GM19452 (cell line): ENCODE results near the gene RWDD4.

Source experiments
- ATAC-seq: cut with Tn5 transposase; IDR thresholded peaks from one replicate; pipeline ENCODE4 v1.9.1; 2021; ENCODE audit not compliant: unreplicated experiment

RWDD4 gene

GRCh38 chr4:183659029-183659871 lies at the start of gene RWDD4, which contains the start of gene TRAPPC11:
Gene RWDD4 (minus strand): TSS chr4:183659185. CDS start chr4:183658952, 233 bp downstream.
Gene TRAPPC11 (plus strand): TSS chr4:183659293. CDS start chr4:183663868, 4,575 bp downstream.
- ATAC-seq, result peak; percentile 99

GRCh38 chr4:183702492-183702891 lies 43.5 kb upstream of the RWDD4 start:
- ATAC-seq, result no peak

- no peak for ATAC-seq
Observed at GRCh38 chr4:183700407-183700806, 41.4 kb upstream of the RWDD4 start.

GRCh38 chr4:183698909-183699308 lies 39.9 kb upstream of the RWDD4 start:
- ATAC-seq, result no peak

- no peak for ATAC-seq
Observed at GRCh38 chr4:183691897-183692296, 32.9 kb upstream of the RWDD4 start.

GRCh38 chr4:183691006-183691405 lies 32.0 kb upstream of the RWDD4 start:
- ATAC-seq, result no peak

- ATAC-seq, result no peak
Observed at GRCh38 chr4:183688216-183688615, 29.2 kb upstream of the RWDD4 start.

- ATAC-seq, result no peak
Observed at GRCh38 chr4:183686461-183686860, 27.5 kb upstream of the RWDD4 start.

- no peak for ATAC-seq
Observed at GRCh38 chr4:183681119-183681518, 22.1 kb upstream of the RWDD4 start.

- no peak for ATAC-seq
Observed at GRCh38 chr4:183675625-183676024, 16.6 kb upstream of the RWDD4 start.

GRCh38 chr4:183674153-183674552 lies 15.2 kb upstream of the RWDD4 start:
- no peak for ATAC-seq

GRCh38 chr4:183670960-183671555 lies 12.1 kb upstream of the RWDD4 start:
- no peak for ATAC-seq

GRCh38 chr4:183670251-183670650 lies 11.3 kb upstream of the RWDD4 start:
- ATAC-seq, result no peak

GRCh38 chr4:183666088-183666487 lies 7.1 kb upstream of the RWDD4 start:
- no peak for ATAC-seq

GRCh38 chr4:183659872-183660242 lies 872 bp upstream of the RWDD4 start:
- no peak for ATAC-seq

- ATAC-seq, result peak; percentile 38
Observed at GRCh38 chr4:183658362-183659028, 490 bp downstream of the RWDD4 start.

GRCh38 chr4:183657564-183657963 lies 1.4 kb downstream of the RWDD4 start:
- no peak for ATAC-seq

- no peak for ATAC-seq
Observed at GRCh38 chr4:183645326-183645725, 13.7 kb downstream of the RWDD4 start.

GRCh38 chr4:183639291-183639690 lies 19.7 kb downstream of the RWDD4 start:
- ATAC-seq, result no peak

- ATAC-seq, result no peak
Observed at GRCh38 chr4:183638436-183638835, 20.5 kb downstream of the RWDD4 start.

- ATAC-seq, result no peak
Observed at GRCh38 chr4:183637461-183637860, 21.5 kb downstream of the RWDD4 start.

GRCh38 chr4:183636923-183637322 lies 22.1 kb downstream of the RWDD4 start:
- ATAC-seq, result no peak
